ENCODE data around the gene A4GALT.

GRCh38 chr22:42742940-42743339, 22.3 kb upstream of the A4GALT start:
- TF ChIP-seq, protein P1, sequence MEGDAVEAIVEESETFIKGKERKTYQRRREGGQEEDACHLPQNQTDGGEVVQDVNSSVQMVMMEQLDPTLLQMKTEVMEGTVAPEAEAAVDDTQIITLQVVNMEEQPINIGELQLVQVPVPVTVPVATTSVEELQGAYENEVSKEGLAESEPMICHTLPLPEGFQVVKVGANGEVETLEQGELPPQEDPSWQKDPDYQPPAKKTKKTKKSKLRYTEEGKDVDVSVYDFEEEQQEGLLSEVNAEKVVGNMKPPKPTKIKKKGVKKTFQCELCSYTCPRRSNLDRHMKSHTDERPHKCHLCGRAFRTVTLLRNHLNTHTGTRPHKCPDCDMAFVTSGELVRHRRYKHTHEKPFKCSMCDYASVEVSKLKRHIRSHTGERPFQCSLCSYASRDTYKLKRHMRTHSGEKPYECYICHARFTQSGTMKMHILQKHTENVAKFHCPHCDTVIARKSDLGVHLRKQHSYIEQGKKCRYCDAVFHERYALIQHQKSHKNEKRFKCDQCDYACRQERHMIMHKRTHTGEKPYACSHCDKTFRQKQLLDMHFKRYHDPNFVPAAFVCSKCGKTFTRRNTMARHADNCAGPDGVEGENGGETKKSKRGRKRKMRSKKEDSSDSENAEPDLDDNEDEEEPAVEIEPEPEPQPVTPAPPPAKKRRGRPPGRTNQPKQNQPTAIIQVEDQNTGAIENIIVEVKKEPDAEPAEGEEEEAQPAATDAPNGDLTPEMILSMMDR (conservative IDR thresholded peaks at IDR 0.05; ENCODE audit: low read length): no peak
- TF ChIP-seq EZH2phosphoT487 (IDR thresholded peaks at IDR 0.05; ENCODE audit: borderline replicate concordance, low read depth, low read length): no peak

All from OCI-LY7 (cell line).